DMS 273 (cell line): ENCODE measurements around the gene CDH22.

ENCODE experiments used
- DNase-seq: peaks from one replicate; lab custom pipeline; 2025; ENCODE audit not compliant: unreplicated experiment; lab: John Stamatoyannopoulos, UW

The CDH22 gene

GRCh38 chr20:46152824-46153586 lies 155.3 kb downstream of the CDH22 start:
- no peak for DNase-seq

- DNase-seq, result peak; percentile 33
Measured at GRCh38 chr20:46151936-46152335, 156.4 kb downstream of the CDH22 start.

DNA sequence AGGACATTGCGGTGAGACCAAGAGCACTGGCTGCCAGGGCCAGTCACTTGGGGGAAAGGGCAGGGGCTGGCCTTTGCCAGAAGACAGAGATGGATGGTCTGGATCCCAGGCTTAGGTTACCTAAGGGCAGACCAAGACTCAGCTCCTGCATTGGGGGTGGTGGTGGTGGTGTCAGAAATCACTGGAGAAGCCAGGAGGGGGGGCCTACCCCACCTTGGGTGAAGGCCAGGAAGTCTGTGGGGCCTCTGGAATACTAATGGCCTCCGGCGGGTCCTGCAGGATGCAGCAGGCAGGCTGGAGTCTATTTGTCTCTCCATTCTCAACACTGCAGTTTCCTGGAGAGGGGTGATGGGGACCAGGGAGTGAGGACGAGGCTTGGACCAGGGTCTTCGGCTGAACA lies 157.4 kb downstream of the CDH22 start:
- peak; percentile 46 for DNase-seq

- DNase-seq, result no peak
Measured at GRCh38 chr20:46148313-46149208, 159.7 kb downstream of the CDH22 start.

GRCh38 chr20:46145713-46146112 lies 162.6 kb downstream of the CDH22 start:
- peak; percentile 94 for DNase-seq

- peak; percentile 56 for DNase-seq
Measured at GRCh38 chr20:46144432-46145025, 163.8 kb downstream of the CDH22 start.

DNA sequence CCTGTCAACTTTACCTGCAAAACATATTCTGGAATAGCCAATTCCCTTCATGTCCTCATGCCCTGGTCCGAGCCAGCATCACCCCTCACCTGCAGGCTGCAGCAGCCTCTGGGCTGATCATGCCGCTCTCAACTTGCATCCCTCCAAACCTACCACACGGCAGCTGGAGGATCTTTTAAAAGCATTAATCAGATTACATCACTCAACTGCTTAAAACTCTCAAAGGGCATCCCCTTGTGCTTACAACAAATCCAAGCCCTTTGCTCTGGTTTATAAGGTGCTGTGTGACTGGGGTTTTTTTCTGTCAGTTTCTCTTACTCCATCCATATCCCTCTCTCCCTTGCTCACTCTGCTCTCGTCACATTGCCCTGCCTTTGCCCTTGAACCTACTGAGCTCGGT lies 166.2 kb downstream of the CDH22 start:
- peak; percentile 71 for DNase-seq

- peak; percentile 71 for DNase-seq
Measured at GRCh38 chr20:46139908-46140482, 168.3 kb downstream of the CDH22 start.

GRCh38 chr20:46139266-46139889 lies 168.9 kb downstream of the CDH22 start:
- DNase-seq, result peak; percentile 62

DNA sequence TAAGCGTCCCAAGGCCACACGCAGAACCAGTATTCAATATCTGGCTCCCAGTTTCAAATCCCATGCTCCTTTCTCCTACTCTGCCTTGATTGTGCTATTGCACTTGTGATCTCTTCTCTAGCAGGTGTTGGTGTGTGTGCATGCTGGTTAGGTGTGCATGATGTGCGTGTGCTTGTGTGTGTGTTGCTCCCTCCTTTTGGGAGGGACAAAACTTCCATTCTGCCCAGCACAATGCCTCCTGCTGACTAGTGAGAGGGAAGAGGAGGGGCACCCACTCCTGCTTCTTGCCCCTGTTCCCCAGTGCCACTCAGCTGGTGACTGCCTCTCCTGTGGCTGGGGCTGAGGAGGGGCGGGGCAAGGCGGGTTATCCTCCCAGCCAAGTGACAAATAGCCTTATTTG lies 170.5 kb downstream of the CDH22 start:
- no peak for DNase-seq

- DNase-seq, result no peak
Measured at GRCh38 chr20:46135856-46136633, 172.3 kb downstream of the CDH22 start.

- no peak for DNase-seq
Measured at GRCh38 chr20:46134716-46135115, 173.6 kb downstream of the CDH22 start.

GRCh38 chr20:46133886-46134654 lies 174.2 kb downstream of the CDH22 start:
- DNase-seq, result no peak

- peak; percentile 91 for DNase-seq
Measured at GRCh38 chr20:46132705-46133120, 175.6 kb downstream of the CDH22 start.

GRCh38 chr20:46131396-46131795 lies 176.9 kb downstream of the CDH22 start:
- DNase-seq, result no peak

GRCh38 chr20:46130534-46130933 lies 177.8 kb downstream of the CDH22 start:
- peak; percentile 95 for DNase-seq

DNA sequence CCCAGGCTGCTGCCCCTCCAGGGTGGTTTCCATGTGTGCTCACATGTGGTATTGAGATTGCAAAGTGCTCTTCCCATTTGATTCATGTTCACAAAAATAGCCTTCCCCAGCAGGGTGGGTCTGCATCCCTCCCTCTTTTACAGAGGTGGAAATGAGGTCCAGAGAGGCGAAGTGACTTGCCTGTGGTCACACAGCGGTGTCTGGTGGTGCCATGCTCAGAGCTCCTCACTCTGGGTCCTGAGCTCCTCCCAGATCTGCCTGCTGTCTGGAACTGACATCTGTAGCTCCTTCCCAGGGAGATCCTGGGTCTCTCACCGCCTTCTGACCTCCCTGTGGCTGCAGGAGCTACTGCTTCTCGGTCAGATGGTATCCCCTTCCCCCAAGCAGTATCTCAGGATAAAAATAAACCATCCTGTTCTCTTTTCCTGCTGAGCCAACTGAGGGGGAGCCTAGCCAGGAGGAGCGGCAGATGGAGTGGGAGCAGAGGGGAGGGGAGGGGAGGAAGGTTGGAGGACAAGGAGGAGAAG lies 178.3 kb downstream of the CDH22 start:
- DNase-seq, result peak; percentile 97

- DNase-seq, result peak; percentile 82
Measured at GRCh38 chr20:46128310-46129151, 179.8 kb downstream of the CDH22 start.
